Ascending aorta (tissue), 2 donors: ENCODE data around the gene MYBL2. TPM values are rescaled to one million over a fixed set of nuclear protein-coding genes. Genes with fewer than 3 reads are reported as not detected.

Experiments
- DNase-seq, 2 donors: peaks; one replicate each; pipeline ENCODE4 v3.0.0-alpha.2; 2019; ENCODE audit warnings: low spot score in 2 of 2
- H3K27ac ChIP-seq, 2 donors: fragments of 200-600 bp; sonication (generic); one replicate each; pipeline ENCODE4 v1.5.1; 2016 to 2017; ENCODE audit warnings: mild to moderate bottlenecking in 1 of 2
- H3K27me3 ChIP-seq: fragments of 200-600 bp; sonication (generic); one replicate; pipeline ENCODE4 v1.5.1; 2017
- H3K36me3 ChIP-seq, 2 donors: fragments of 200-600 bp; sonication (generic); one replicate each; pipeline ENCODE4 v1.5.1; 2016
- H3K4me1 ChIP-seq, 2 donors: fragments of 200-600 bp; sonication (generic); one replicate each; pipeline ENCODE4 v1.5.1; 2016 to 2017; ENCODE audit warnings: mild to moderate bottlenecking in 1 of 2
- H3K4me3 ChIP-seq, 2 donors: fragments of 200-600 bp; sonication (generic); one replicate each; pipeline ENCODE4 v1.5.1; 2016 to 2017; ENCODE audit warnings: mild to moderate bottlenecking in 1 of 2
- H3K9me3 ChIP-seq, 2 donors: fragments of 200-600 bp; sonication (generic); one replicate each; pipeline ENCODE4 v1.5.1; 2016
- CTCF ChIP-seq, 3 experiments: fragments of 200-600 bp in 2 of 3; fragments of 450-650 bp in 1 of 3; sonication (generic) in 2 of 3; IDR thresholded peaks; one replicate each; pipeline ENCODE4 v1.5.1; 2016 to 2019; ENCODE audit warnings: antibody characterized with exemption in 3 of 3, mild to moderate bottlenecking in 1 of 3, moderate library complexity in 1 of 3
- intact Hi-C: fragments of 100-400 bp; cut with DNase I; formaldehyde crosslinking; loops from one replicate; pipeline ENCODE4 v1.15.1; 2023
- total RNA-seq: library from RNA; depleted of rRNA; stranded (reverse); fragments of >200 nt; gene quantifications from one replicate; pipeline ENCODE4 v1.1.0, GENCODE V29; 2016

Gene MYBL2
- total RNA-seq, 1 donor from 2014 or later = not detected

- Histone ChIP-seq H3K27me3 (no peaks in the 10 kb centered on the region), H3K27ac (no peak overlapping the region), H3K36me3 (no peaks in the 10 kb centered on the region), H3K4me3 (no peak overlapping the region), H3K9me3 (no peaks in the 10 kb centered on the region), H3K4me1 (no peaks in the 10 kb centered on the region)
- no peak for DNase-seq
- TF ChIP-seq CTCF (IDR thresholded peaks at IDR 0.05) = no peak
- intact Hi-C loops = no loop called here
Measured at GRCh38 chr20:43680981-43681380, 14.1 kb downstream of the MYBL2 start.

- DNase-seq = no peak
- no peak for TF ChIP-seq CTCF (IDR thresholded peaks at IDR 0.05)
- intact Hi-C loops = no loop called here
Measured at GRCh38 chr20:43681468-43681942, 14.6 kb downstream of the MYBL2 start.

GRCh38 chr20:43681991-43682410 is 15.1 kb downstream of the MYBL2 start:
- H3K36me3 ChIP-seq = no peaks in the 10 kb centered on the region

More at GRCh38 chr20:43681468-43681942, 14.6 kb downstream of the MYBL2 start:
- H3K9me3 ChIP-seq = no peaks in the 10 kb centered on the region
- no peak overlapping the region for H3K27ac ChIP-seq
- no peaks in the 10 kb centered on the region for H3K27me3 ChIP-seq
- no peaks in the 10 kb centered on the region for H3K4me1 ChIP-seq
- no peak overlapping the region for H3K4me3 ChIP-seq
- H3K36me3 ChIP-seq = no peaks in the 10 kb centered on the region

GRCh38 chr20:43682446-43682845 is 15.5 kb downstream of the MYBL2 start:
- Histone ChIP-seq H3K9me3 (no peaks in the 10 kb centered on the region), H3K27me3 (no peaks in the 10 kb centered on the region), H3K27ac (no peak overlapping the region), H3K36me3 (no peaks in the 10 kb centered on the region), H3K4me3 (no peak overlapping the region), H3K4me1 (no peaks in the 10 kb centered on the region)
- TF ChIP-seq CTCF (IDR thresholded peaks at IDR 0.05) = no peak
- intact Hi-C loops = no loop called here
- DNase-seq = no peak

More at GRCh38 chr20:43681991-43682410, 15.1 kb downstream of the MYBL2 start:
- no peak overlapping the region for H3K27ac ChIP-seq
- intact Hi-C loops = no loop called here
- TF ChIP-seq CTCF (IDR thresholded peaks at IDR 0.05) = no peak
- H3K4me3 ChIP-seq = no peak overlapping the region
- no peaks in the 10 kb centered on the region for H3K9me3 ChIP-seq
- no peaks in the 10 kb centered on the region for H3K27me3 ChIP-seq
- no peak for DNase-seq
- H3K4me1 ChIP-seq = no peaks in the 10 kb centered on the region

GRCh38 chr20:43686820-43687219 is 19.9 kb downstream of the MYBL2 start:
- no peak overlapping the region for H3K4me3 ChIP-seq
- no peaks in the 10 kb centered on the region for H3K36me3 ChIP-seq
- no peaks in the 10 kb centered on the region for H3K4me1 ChIP-seq
- intact Hi-C loops = no loop called here
- H3K27ac ChIP-seq = no peak overlapping the region
- no peaks in the 10 kb centered on the region for H3K9me3 ChIP-seq
- TF ChIP-seq CTCF (IDR thresholded peaks at IDR 0.05) = no peak
- H3K27me3 ChIP-seq = no peaks in the 10 kb centered on the region
- DNase-seq = no peak

- Histone ChIP-seq H3K36me3 (no peaks in the 10 kb centered on the region), H3K27ac (no peak overlapping the region), H3K27me3 (no peaks in the 10 kb centered on the region), H3K4me1 (no peaks in the 10 kb centered on the region), H3K9me3 (no peaks in the 10 kb centered on the region), H3K4me3 (no peak overlapping the region)
- TF ChIP-seq CTCF (IDR thresholded peaks at IDR 0.05) = no peak
- intact Hi-C loops = no loop called here
- DNase-seq = no peak
Measured at GRCh38 chr20:43689165-43689564, 22.3 kb downstream of the MYBL2 start.
